ENCODE measurements around the gene PCNA. TPM values are rescaled to one million over a fixed set of nuclear protein-coding genes. Genes with fewer than 3 reads are reported as not detected.
"Not testable (repeated sequence)": the region's sequence is repeated elsewhere in the genome, so short reads cannot be mapped to it uniquely, and the experiment has no call there.

The PCNA gene
- total RNA-seq, 4 donors from 2014 or later = 43.0 to 112 (median 59.6) TPM

DNA sequence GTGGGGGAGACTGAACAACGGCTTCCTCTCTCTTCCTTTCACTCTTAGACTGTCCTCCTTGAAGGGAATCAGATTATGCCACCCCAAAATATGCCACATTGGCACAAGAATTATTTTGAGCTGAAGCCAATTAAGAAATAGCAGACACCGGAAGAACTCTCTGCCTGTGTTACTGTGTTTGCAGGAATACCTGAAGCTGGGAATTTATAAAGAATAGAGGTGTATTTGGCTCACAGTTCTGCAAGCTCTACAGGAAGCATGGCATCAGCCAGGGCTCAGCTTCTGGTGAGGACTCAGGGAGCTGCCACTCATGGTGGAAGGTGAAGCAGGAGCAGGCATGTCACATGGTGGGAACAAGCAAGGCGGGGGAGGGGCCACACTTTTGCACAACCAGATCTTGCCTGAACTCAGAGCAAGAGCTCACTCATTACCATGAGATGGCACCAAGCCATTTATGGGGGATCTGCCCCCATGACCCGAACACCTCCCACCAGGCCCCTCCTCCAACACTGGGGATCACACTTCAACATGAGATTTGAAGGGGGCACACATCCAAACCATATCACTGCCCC, 46.0 kb downstream of the PCNA start:
- Histone ChIP-seq H3K36me3 (no peaks in the 10 kb centered on the region), H3K4me3 (no peak overlapping the region), H3K27ac (no peak overlapping the region), H3K9me3 (no peaks in the 10 kb centered on the region), H3K27me3 (no peaks in the 10 kb centered on the region), H3K4me1 (no peaks in the 10 kb centered on the region)
- TF ChIP-seq POLR2A (IDR thresholded peaks at IDR 0.05) = no peak
- TF ChIP-seq, protein P1, sequence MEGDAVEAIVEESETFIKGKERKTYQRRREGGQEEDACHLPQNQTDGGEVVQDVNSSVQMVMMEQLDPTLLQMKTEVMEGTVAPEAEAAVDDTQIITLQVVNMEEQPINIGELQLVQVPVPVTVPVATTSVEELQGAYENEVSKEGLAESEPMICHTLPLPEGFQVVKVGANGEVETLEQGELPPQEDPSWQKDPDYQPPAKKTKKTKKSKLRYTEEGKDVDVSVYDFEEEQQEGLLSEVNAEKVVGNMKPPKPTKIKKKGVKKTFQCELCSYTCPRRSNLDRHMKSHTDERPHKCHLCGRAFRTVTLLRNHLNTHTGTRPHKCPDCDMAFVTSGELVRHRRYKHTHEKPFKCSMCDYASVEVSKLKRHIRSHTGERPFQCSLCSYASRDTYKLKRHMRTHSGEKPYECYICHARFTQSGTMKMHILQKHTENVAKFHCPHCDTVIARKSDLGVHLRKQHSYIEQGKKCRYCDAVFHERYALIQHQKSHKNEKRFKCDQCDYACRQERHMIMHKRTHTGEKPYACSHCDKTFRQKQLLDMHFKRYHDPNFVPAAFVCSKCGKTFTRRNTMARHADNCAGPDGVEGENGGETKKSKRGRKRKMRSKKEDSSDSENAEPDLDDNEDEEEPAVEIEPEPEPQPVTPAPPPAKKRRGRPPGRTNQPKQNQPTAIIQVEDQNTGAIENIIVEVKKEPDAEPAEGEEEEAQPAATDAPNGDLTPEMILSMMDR (IDR thresholded peaks at IDR 0.05) = no peak
- intact Hi-C loops (cut with DNase I; ENCODE audit: low total_unique reads) = no loop called here
- DNase-seq = no peak

- peak; percentile 57 to 61 for DNase-seq
- Histone ChIP-seq H3K9me3 (no peaks in the 10 kb centered on the region), H3K36me3 (no peaks in the 10 kb centered on the region), H3K27me3 (no peaks in the 10 kb centered on the region), H3K4me3 (no peak overlapping the region), H3K4me1 (no peaks in the 10 kb centered on the region), H3K27ac (no peak overlapping the region)
- intact Hi-C loops (cut with DNase I; ENCODE audit: low total_unique reads) = no loop called here
- TF ChIP-seq, protein P1 (IDR thresholded peaks at IDR 0.05) = no peak
- TF ChIP-seq POLR2A (IDR thresholded peaks at IDR 0.05) = no peak
Observed at GRCh38 chr20:5072756-5073659, 46.8 kb downstream of the PCNA start.

- H3K4me3 ChIP-seq; H3K4me1 ChIP-seq; intact Hi-C loops (cut with DNase I; ENCODE audit: low total_unique reads); H3K36me3 ChIP-seq; DNase-seq; H3K9me3 ChIP-seq; H3K27me3 ChIP-seq; H3K27ac ChIP-seq: not testable (repeated sequence)
Observed at GRCh38 chr20:5071942-5072341, 47.8 kb downstream of the PCNA start.

DNA sequence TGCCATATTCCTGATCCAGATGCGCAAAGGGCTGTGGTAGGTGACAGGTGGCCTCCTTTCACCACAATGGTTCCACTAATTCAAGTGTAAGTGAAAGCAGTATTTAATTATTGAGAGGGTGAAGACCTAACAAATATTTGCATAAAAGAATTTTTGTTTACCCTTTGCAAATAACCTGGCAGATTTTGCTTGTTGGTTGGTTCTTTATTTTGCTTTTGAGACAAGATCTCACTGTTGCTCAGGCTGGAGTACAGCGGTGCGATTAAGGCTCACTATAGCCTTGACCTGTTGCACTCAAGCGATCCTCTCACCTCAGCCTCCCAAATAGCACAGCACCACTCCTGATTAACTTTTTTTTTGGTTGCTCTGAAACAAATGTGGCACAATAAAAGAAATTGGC, 49.2 kb downstream of the PCNA start:
- intact Hi-C loops (cut with DNase I; ENCODE audit: low total_unique reads) = no loop called here
- H3K4me3 ChIP-seq = no peak overlapping the region
- H3K9me3 ChIP-seq = no peaks in the 10 kb centered on the region
- no peaks in the 10 kb centered on the region for H3K27me3 ChIP-seq
- H3K36me3 ChIP-seq = no peaks in the 10 kb centered on the region
- H3K27ac ChIP-seq = no peak overlapping the region
- TF ChIP-seq, protein P1 (IDR thresholded peaks at IDR 0.05) = no peak
- no peak for TF ChIP-seq POLR2A (IDR thresholded peaks at IDR 0.05)
- no peak for DNase-seq
- no peaks in the 10 kb centered on the region for H3K4me1 ChIP-seq

GRCh38 chr20:5070081-5070480, 49.7 kb downstream of the PCNA start:
- H3K27me3 ChIP-seq = no peaks in the 10 kb centered on the region
- H3K9me3 ChIP-seq = no peaks in the 10 kb centered on the region
- H3K36me3 ChIP-seq = no peaks in the 10 kb centered on the region
- DNase-seq = no peak
- H3K4me1 ChIP-seq = no peaks in the 10 kb centered on the region
- no peak overlapping the region for H3K4me3 ChIP-seq
- no peak overlapping the region for H3K27ac ChIP-seq
- intact Hi-C loops (cut with DNase I; ENCODE audit: low total_unique reads) = no loop called here
- no peak for TF ChIP-seq POLR2A (IDR thresholded peaks at IDR 0.05)
- TF ChIP-seq, protein P1 (IDR thresholded peaks at IDR 0.05) = no peak

Data from uterus (tissue), 4 donors.